ENCODE results near the gene ABCG5.

ABCG5 gene

GRCh38 chr2:43838560-43839267 lies at the start of gene ABCG5, which contains the start of gene ABCG8:
Gene ABCG5, minus strand, starts transcription at chr2:43838839. Its CDS starts 160 bp downstream, at chr2:43838679.
Gene ABCG8, plus strand, starts transcription at chr2:43838971. Its CDS starts 83 bp downstream, at chr2:43839054.
- DNase-seq: no peak

GRCh38 chr2:43887176-43887575 lies 48.5 kb upstream of the ABCG5 start:
- no peak for DNase-seq

GRCh38 chr2:43885132-43885632 lies 46.5 kb upstream of the ABCG5 start:
- no peak for DNase-seq

GRCh38 chr2:43884689-43885088 lies 46.0 kb upstream of the ABCG5 start:
- no peak for DNase-seq

GRCh38 chr2:43882312-43882711 lies 43.7 kb upstream of the ABCG5 start:
- DNase-seq: no peak

GRCh38 chr2:43880952-43881351 lies 42.3 kb upstream of the ABCG5 start:
- DNase-seq: no peak

- no peak for DNase-seq
Measured at GRCh38 chr2:43880471-43880870, 41.8 kb upstream of the ABCG5 start.

GRCh38 chr2:43879261-43879660 lies 40.6 kb upstream of the ABCG5 start:
- no peak for DNase-seq

- peak; percentile 63 for DNase-seq
Measured at GRCh38 chr2:43877782-43878464, 39.3 kb upstream of the ABCG5 start.

GRCh38 chr2:43874776-43875451 lies 36.3 kb upstream of the ABCG5 start:
- no peak for DNase-seq

- no peak for DNase-seq
Measured at GRCh38 chr2:43872151-43872550, 33.5 kb upstream of the ABCG5 start.

- DNase-seq: no peak
Measured at GRCh38 chr2:43855292-43855691, 16.7 kb upstream of the ABCG5 start.

- no peak for DNase-seq
Measured at GRCh38 chr2:43854671-43855070, 16.0 kb upstream of the ABCG5 start.

- DNase-seq: no peak
Measured at GRCh38 chr2:43853141-43854081, 14.8 kb upstream of the ABCG5 start.

- no peak for DNase-seq
Measured at GRCh38 chr2:43852196-43852730, 13.6 kb upstream of the ABCG5 start.

- no peak for DNase-seq
Measured at GRCh38 chr2:43851011-43851980, 12.7 kb upstream of the ABCG5 start.

GRCh38 chr2:43848214-43848613 lies 9.6 kb upstream of the ABCG5 start:
- no peak for DNase-seq

GRCh38 chr2:43846140-43846793 lies 7.6 kb upstream of the ABCG5 start:
- DNase-seq: no peak

GRCh38 chr2:43845181-43845580 lies 6.5 kb upstream of the ABCG5 start:
- no peak for DNase-seq

GRCh38 chr2:43842866-43843226 lies 4.2 kb upstream of the ABCG5 start:
- DNase-seq: no peak
